Stomach smooth muscle (tissue), 2 donors: ENCODE data around the gene ZBTB20.

Experiments
- H3K27ac ChIP-seq: one replicate; pipeline ENCODE4 v1.7.0; 2013; ENCODE audit warnings: mild to moderate bottlenecking, low read length, inconsistent platforms
- H3K27me3 ChIP-seq, 2 donors: one replicate each; pipeline ENCODE4 v1.7.0; 2013; ENCODE audit warnings: low read length in 2 of 2; ENCODE audit not compliant: insufficient read depth in 2 of 2, control insufficient read depth in 1 of 2
- H3K36me3 ChIP-seq, 2 donors: one replicate each; pipeline ENCODE4 v1.7.0; 2013; ENCODE audit warnings: low read length in 2 of 2; ENCODE audit not compliant: control insufficient read depth in 2 of 2, insufficient read depth in 2 of 2
- H3K4me1 ChIP-seq: one replicate; pipeline ENCODE4 v1.7.0; 2013; ENCODE audit warnings: low read length; ENCODE audit not compliant: control insufficient read depth, insufficient read depth
- H3K4me3 ChIP-seq, 2 donors: one replicate each; pipeline ENCODE4 v1.7.0; 2013; ENCODE audit warnings: low read length in 2 of 2
- H3K9ac ChIP-seq, 2 donors: one replicate each; pipeline ENCODE4 v1.7.0; 2013; ENCODE audit warnings: low read length in 2 of 2, mild to moderate bottlenecking in 1 of 2
- H3K9me3 ChIP-seq, 2 donors: one replicate each; pipeline ENCODE4 v1.7.0; 2013; ENCODE audit warnings: low read length in 2 of 2; ENCODE audit not compliant: control insufficient read depth in 2 of 2
- donor health status: healthy.
- donor health status: Pancreatic carcinoma.

Gene ZBTB20

GRCh38 chr3:114481113-114481512 is 666.0 kb downstream of the ZBTB20 start:
- Histone ChIP-seq H3K9me3 (no peaks in the 10 kb centered on the region), H3K36me3 (no peaks in the 10 kb centered on the region), H3K9ac (no peak overlapping the region), H3K27ac (no peak overlapping the region), H3K27me3 (no peaks in the 10 kb centered on the region), H3K4me3 (no peak overlapping the region), H3K4me1 (no peaks in the 10 kb centered on the region)

GRCh38 chr3:114480442-114480841 is 666.6 kb downstream of the ZBTB20 start:
- Histone ChIP-seq H3K36me3 (no peaks in the 10 kb centered on the region), H3K9me3 (no peaks in the 10 kb centered on the region), H3K27ac (no peak overlapping the region), H3K4me1 (no peaks in the 10 kb centered on the region), H3K9ac (no peak overlapping the region), H3K27me3 (no peaks in the 10 kb centered on the region), H3K4me3 (no peak overlapping the region)

- Histone ChIP-seq H3K27me3 (no peaks in the 10 kb centered on the region), H3K4me3 (no peak overlapping the region), H3K9ac (no peak overlapping the region), H3K36me3 (no peaks in the 10 kb centered on the region), H3K9me3 (no peaks in the 10 kb centered on the region), H3K27ac (no peak overlapping the region), H3K4me1 (no peaks in the 10 kb centered on the region)
Measured at GRCh38 chr3:114478801-114479200, 668.3 kb downstream of the ZBTB20 start.

GRCh38 chr3:114476511-114476910 is 670.6 kb downstream of the ZBTB20 start:
- Histone ChIP-seq H3K9me3 (no peaks in the 10 kb centered on the region), H3K27me3 (no peaks in the 10 kb centered on the region), H3K4me3 (no peak overlapping the region), H3K36me3 (no peaks in the 10 kb centered on the region), H3K9ac (no peak overlapping the region), H3K27ac (no peak overlapping the region), H3K4me1 (no peaks in the 10 kb centered on the region)

- Histone ChIP-seq H3K9ac (no peak overlapping the region), H3K4me3 (no peak overlapping the region), H3K36me3 (no peaks in the 10 kb centered on the region), H3K9me3 (no peaks in the 10 kb centered on the region), H3K4me1 (no peaks in the 10 kb centered on the region), H3K27ac (no peak overlapping the region), H3K27me3 (no peaks in the 10 kb centered on the region)
Measured at GRCh38 chr3:114471478-114471877, 675.6 kb downstream of the ZBTB20 start.

- Histone ChIP-seq H3K9me3 (no peaks in the 10 kb centered on the region), H3K27ac (no peak overlapping the region), H3K36me3 (no peaks in the 10 kb centered on the region), H3K4me1 (no peaks in the 10 kb centered on the region), H3K4me3 (no peak overlapping the region), H3K9ac (no peak overlapping the region), H3K27me3 (no peaks in the 10 kb centered on the region)
Measured at GRCh38 chr3:114469070-114469469, 678.0 kb downstream of the ZBTB20 start.

- H3K27me3 ChIP-seq, result no peaks in the 10 kb centered on the region
Measured at GRCh38 chr3:114466816-114467215, 680.3 kb downstream of the ZBTB20 start.

GRCh38 chr3:114466251-114466650 is 680.8 kb downstream of the ZBTB20 start:
- H3K36me3 ChIP-seq, result no peaks in the 10 kb centered on the region
- no peak overlapping the region for H3K27ac ChIP-seq
- no peaks in the 10 kb centered on the region for H3K4me1 ChIP-seq
- no peak overlapping the region for H3K9ac ChIP-seq
- H3K9me3 ChIP-seq, result no peaks in the 10 kb centered on the region
- H3K27me3 ChIP-seq, result no peaks in the 10 kb centered on the region
- no peak overlapping the region for H3K4me3 ChIP-seq

More at GRCh38 chr3:114466816-114467215, 680.3 kb downstream of the ZBTB20 start:
- no peak overlapping the region for H3K9ac ChIP-seq
- no peak overlapping the region for H3K27ac ChIP-seq
- H3K36me3 ChIP-seq, result no peaks in the 10 kb centered on the region
- H3K4me3 ChIP-seq, result no peak overlapping the region
- H3K4me1 ChIP-seq, result no peaks in the 10 kb centered on the region
- no peaks in the 10 kb centered on the region for H3K9me3 ChIP-seq

- H3K27ac ChIP-seq, result no peak overlapping the region
- H3K4me3 ChIP-seq, result no peak overlapping the region
- no peaks in the 10 kb centered on the region for H3K9me3 ChIP-seq
- no peaks in the 10 kb centered on the region for H3K36me3 ChIP-seq
- no peaks in the 10 kb centered on the region for H3K4me1 ChIP-seq
- H3K9ac ChIP-seq, result no peak overlapping the region
- no peaks in the 10 kb centered on the region for H3K27me3 ChIP-seq
Measured at GRCh38 chr3:114464548-114464947, 682.5 kb downstream of the ZBTB20 start.

- Histone ChIP-seq H3K27ac (no peak overlapping the region), H3K27me3 (no peaks in the 10 kb centered on the region), H3K4me3 (no peak overlapping the region), H3K36me3 (no peaks in the 10 kb centered on the region), H3K9ac (no peak overlapping the region), H3K9me3 (no peaks in the 10 kb centered on the region), H3K4me1 (no peaks in the 10 kb centered on the region)
Measured at GRCh38 chr3:114462750-114463149, 684.3 kb downstream of the ZBTB20 start.

GRCh38 chr3:114460459-114460858 is 686.6 kb downstream of the ZBTB20 start:
- H3K4me3 ChIP-seq, result no peak overlapping the region
- H3K27me3 ChIP-seq, result no peaks in the 10 kb centered on the region
- H3K9ac ChIP-seq, result no peak overlapping the region
- H3K27ac ChIP-seq, result no peak overlapping the region
- no peaks in the 10 kb centered on the region for H3K9me3 ChIP-seq
- no peaks in the 10 kb centered on the region for H3K4me1 ChIP-seq
- H3K36me3 ChIP-seq, result no peaks in the 10 kb centered on the region
